ENCODE measurements around the gene ABI3BP.

- TF ChIP-seq CTCF (IDR thresholded peaks at IDR 0.05): no peak
- TF ChIP-seq POLR2A (IDR thresholded peaks at IDR 0.05): no peak
These were observed 121.9 kb downstream of the ABI3BP start for GRCh38 chr3:100871306-100871705.
